HepG2 (cell line): ENCODE measurements around the gene NEURL2. TPM values are rescaled to one million over a fixed set of nuclear protein-coding genes. Genes with fewer than 3 reads are reported as not detected.

Experiments used
- AGO1 ChIP-seq: fragments of 200-400 bp; formaldehyde crosslinking; IDR thresholded peaks from 2 replicates; pipeline ENCODE4 v1.6.1; 2017; ENCODE audit warnings: mild to moderate bottlenecking, low read depth, low read length, moderate library complexity; ENCODE audit not compliant: poor library complexity, severe bottlenecking
- ARID3A ChIP-seq: IDR thresholded peaks from 2 replicates; pipeline ENCODE4 v1.6.1; 2012; ENCODE audit warnings: low read depth, low read length, improper control_type of control experiment
- BHLHE40 ChIP-seq: IDR thresholded peaks from 2 replicates; pipeline ENCODE4 v1.6.1; 2011; ENCODE audit warnings: low read length, improper control_type of control experiment
- FOXP1 ChIP-seq, 2 experiments: fragments of 450-650 bp in 1 of 2; IDR thresholded peaks; 2 replicates each; pipeline ENCODE4 v1.6.1; 2017 to 2018; ENCODE audit warnings: antibody characterized with exemption in 1 of 2
- KDM4B ChIP-seq: sonication (generic); formaldehyde crosslinking; IDR thresholded peaks from 2 replicates; pipeline ENCODE4 v1.4.0; 2020; ENCODE audit warnings: missing genetic modification reagents
- MTA1 ChIP-seq: sonication (generic); formaldehyde crosslinking; IDR thresholded peaks from 2 replicates; pipeline ENCODE4 v1.4.0; 2020; ENCODE audit warnings: missing genetic modification reagents, mild to moderate bottlenecking, borderline replicate concordance
- NR3C1 ChIP-seq: sonication (generic); formaldehyde crosslinking; IDR thresholded peaks from 2 replicates; pipeline ENCODE4 v1.4.0; 2020; ENCODE audit warnings: missing genetic modification reagents
- NRL ChIP-seq: sonication (generic); formaldehyde crosslinking; IDR thresholded peaks from 2 replicates; pipeline ENCODE4 v1.5.0; 2020; ENCODE audit warnings: missing genetic modification reagents, mild to moderate bottlenecking, moderate library complexity, borderline replicate concordance
- RBFOX2 ChIP-seq: fragments of 200-400 bp; formaldehyde crosslinking; IDR thresholded peaks from 2 replicates; pipeline ENCODE4 v1.6.1; 2017; ENCODE audit warnings: low read depth, mild to moderate bottlenecking, low read length
- ZBTB38 ChIP-seq: sonication (generic); formaldehyde crosslinking; IDR thresholded peaks from 2 replicates; pipeline ENCODE4 v1.5.1; 2020; ENCODE audit warnings: mild to moderate bottlenecking, missing genetic modification reagents
- ZBTB7A ChIP-seq: sonication (generic); formaldehyde crosslinking; IDR thresholded peaks from 2 replicates; pipeline ENCODE4 v1.8.0; 2022; ENCODE audit warnings: mild to moderate bottlenecking, missing genetic modification reagents
- ZBTB8A ChIP-seq: sonication (generic); formaldehyde crosslinking; IDR thresholded peaks from 2 replicates; pipeline ENCODE4 v1.4.0; 2020; ENCODE audit warnings: mild to moderate bottlenecking, low read depth, missing genetic modification reagents, borderline replicate concordance
- ZC3H4 ChIP-seq: sonication (generic); formaldehyde crosslinking; IDR thresholded peaks from 2 replicates; pipeline ENCODE4 v1.4.0; 2020; ENCODE audit warnings: missing genetic modification reagents, borderline replicate concordance
- ZNF10 ChIP-seq: sonication (generic); formaldehyde crosslinking; IDR thresholded peaks from 2 replicates; pipeline ENCODE4 v1.4.0; 2020; ENCODE audit warnings: mild to moderate bottlenecking, low read depth, missing genetic modification reagents, borderline replicate concordance
- ZNF180 ChIP-seq: sonication (generic); formaldehyde crosslinking; IDR thresholded peaks from 2 replicates; pipeline ENCODE4 v1.4.0; 2020; ENCODE audit warnings: low read depth, missing genetic modification reagents, borderline replicate concordance
- ZNF292 ChIP-seq: sonication (generic); formaldehyde crosslinking; IDR thresholded peaks from 2 replicates; pipeline ENCODE4 v1.8.1; 2022; ENCODE audit warnings: mild to moderate bottlenecking, low read depth, missing genetic modification reagents, borderline replicate concordance
- ZNF484 ChIP-seq: sonication (generic); formaldehyde crosslinking; IDR thresholded peaks from 2 replicates; pipeline ENCODE4 v1.5.1; 2020; ENCODE audit warnings: mild to moderate bottlenecking, low read depth, missing genetic modification reagents, borderline replicate concordance
- ZNF768 ChIP-seq: sonication (generic); formaldehyde crosslinking; IDR thresholded peaks from 2 replicates; pipeline ENCODE4 v1.4.0; 2020; ENCODE audit warnings: missing genetic modification reagents
- polyA plus RNA-seq, 8 experiments: library from polyadenylated mRNA; depleted of rRNA in 3 of 8; stranded (reverse) in 7 of 8; unstranded in 1 of 8; fragments of >200 nt; fragmentation: Illumina TruSeq in 4 of 8; extraction: Trizol in 4 of 8; gene quantifications; 2 replicates each; pipeline versions ENCODE4 v1.2.1 to v1.2.3, GENCODE V29; 2011 to 2016; ENCODE audit warnings: low read depth in 4 of 8, missing spikeins in 1 of 8, mixed read lengths in 1 of 8; ENCODE audit not compliant: insufficient read depth in 1 of 8
- total RNA-seq, 5 experiments: library from RNA; depleted of rRNA; stranded (reverse); fragments of >200 nt; fragmentation: Illumina TruSeq; extraction: Trizol; gene quantifications; 2 replicates each; pipeline ENCODE4 v1.2.3, GENCODE V29; 2016; ENCODE audit warnings: low read depth in 1 of 5
- TF ChIP-seq, protein P1 (sequence below): sonication (generic); formaldehyde crosslinking; IDR thresholded peaks from 2 replicates; pipeline ENCODE4 v1.5.1; 2020; ENCODE audit warnings: mild to moderate bottlenecking, missing genetic modification reagents, moderate library complexity
- TF ChIP-seq, protein P2 (sequence below): sonication (generic); formaldehyde crosslinking; IDR thresholded peaks from 2 replicates; pipeline ENCODE4 v1.4.0; 2020; ENCODE audit warnings: mild to moderate bottlenecking, missing genetic modification reagents

Gene NEURL2
- total and polyA plus RNA-seq, 2 of the 13 experiments (the other 11 are each of a cell fraction or from before 2014, with no cell fraction given), result 7.2 to 9.7 TPM

GRCh38 chr20:45902199-45902701 is 11.2 kb upstream of the NEURL2 start (continued):
- TF ChIP-seq, protein P1, sequence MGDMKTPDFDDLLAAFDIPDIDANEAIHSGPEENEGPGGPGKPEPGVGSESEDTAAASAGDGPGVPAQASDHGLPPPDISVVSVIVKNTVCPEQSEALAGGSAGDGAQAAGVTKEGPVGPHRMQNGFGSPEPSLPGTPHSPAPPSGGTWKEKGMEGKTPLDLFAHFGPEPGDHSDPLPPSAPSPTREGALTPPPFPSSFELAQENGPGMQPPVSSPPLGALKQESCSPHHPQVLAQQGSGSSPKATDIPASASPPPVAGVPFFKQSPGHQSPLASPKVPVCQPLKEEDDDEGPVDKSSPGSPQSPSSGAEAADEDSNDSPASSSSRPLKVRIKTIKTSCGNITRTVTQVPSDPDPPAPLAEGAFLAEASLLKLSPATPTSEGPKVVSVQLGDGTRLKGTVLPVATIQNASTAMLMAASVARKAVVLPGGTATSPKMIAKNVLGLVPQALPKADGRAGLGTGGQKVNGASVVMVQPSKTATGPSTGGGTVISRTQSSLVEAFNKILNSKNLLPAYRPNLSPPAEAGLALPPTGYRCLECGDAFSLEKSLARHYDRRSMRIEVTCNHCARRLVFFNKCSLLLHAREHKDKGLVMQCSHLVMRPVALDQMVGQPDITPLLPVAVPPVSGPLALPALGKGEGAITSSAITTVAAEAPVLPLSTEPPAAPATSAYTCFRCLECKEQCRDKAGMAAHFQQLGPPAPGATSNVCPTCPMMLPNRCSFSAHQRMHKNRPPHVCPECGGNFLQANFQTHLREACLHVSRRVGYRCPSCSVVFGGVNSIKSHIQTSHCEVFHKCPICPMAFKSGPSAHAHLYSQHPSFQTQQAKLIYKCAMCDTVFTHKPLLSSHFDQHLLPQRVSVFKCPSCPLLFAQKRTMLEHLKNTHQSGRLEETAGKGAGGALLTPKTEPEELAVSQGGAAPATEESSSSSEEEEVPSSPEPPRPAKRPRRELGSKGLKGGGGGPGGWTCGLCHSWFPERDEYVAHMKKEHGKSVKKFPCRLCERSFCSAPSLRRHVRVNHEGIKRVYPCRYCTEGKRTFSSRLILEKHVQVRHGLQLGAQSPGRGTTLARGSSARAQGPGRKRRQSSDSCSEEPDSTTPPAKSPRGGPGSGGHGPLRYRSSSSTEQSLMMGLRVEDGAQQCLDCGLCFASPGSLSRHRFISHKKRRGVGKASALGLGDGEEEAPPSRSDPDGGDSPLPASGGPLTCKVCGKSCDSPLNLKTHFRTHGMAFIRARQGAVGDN (CRISPR knock-in tag), result peak; percentile 27
- TF ChIP-seq BHLHE40 (no peak), ZNF180 (CRISPR knock-in tag) (no peak), ZBTB38 (CRISPR knock-in tag) (0 out of 2 replicates have a peak, but pooled peaks have one; percentile 34), NR3C1 (0 out of 2 replicates have a peak, but pooled peaks have one; percentile 51), ZNF768 (peak; percentile 52; the same call in 1 of the 2 replicates), ZC3H4 (CRISPR knock-in tag) (peak; percentile 19; the same call in 1 of the 2 replicates), MTA1 (CRISPR knock-in tag) (peak; percentile 32; the same call in 1 of the 2 replicates), RBFOX2 (peak; percentile 58), KDM4B (CRISPR knock-in tag) (no peak), ZNF484 (CRISPR knock-in tag) (no peak), FOXP1 (IDR thresholded peaks at IDR 0.05) (no peak), FOXP1 (CRISPR knock-in tag; IDR thresholded peaks at IDR 0.05) (no peak), ARID3A (no peak), NRL (CRISPR knock-in tag) (peak; percentile 75; the same call in 1 of the 2 replicates), ZNF292 (CRISPR knock-in tag) (no peak), ZBTB7A (0 out of 2 replicates have a peak, but pooled peaks have one; percentile 25), ZBTB8A (no peak), AGO1 (peak; percentile 55), ZNF10 (0 out of 2 replicates have a peak, but pooled peaks have one; percentile 50)
- TF ChIP-seq, protein P2, sequence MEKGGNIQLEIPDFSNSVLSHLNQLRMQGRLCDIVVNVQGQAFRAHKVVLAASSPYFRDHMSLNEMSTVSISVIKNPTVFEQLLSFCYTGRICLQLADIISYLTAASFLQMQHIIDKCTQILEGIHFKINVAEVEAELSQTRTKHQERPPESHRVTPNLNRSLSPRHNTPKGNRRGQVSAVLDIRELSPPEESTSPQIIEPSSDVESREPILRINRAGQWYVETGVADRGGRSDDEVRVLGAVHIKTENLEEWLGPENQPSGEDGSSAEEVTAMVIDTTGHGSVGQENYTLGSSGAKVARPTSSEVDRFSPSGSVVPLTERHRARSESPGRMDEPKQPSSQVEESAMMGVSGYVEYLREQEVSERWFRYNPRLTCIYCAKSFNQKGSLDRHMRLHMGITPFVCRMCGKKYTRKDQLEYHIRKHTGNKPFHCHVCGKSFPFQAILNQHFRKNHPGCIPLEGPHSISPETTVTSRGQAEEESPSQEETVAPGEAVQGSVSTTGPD (CRISPR knock-in tag), result 0 out of 2 replicates have a peak, but pooled peaks have one; percentile 24
